GM23338 (cell line): ENCODE measurements around the gene ZIC5. TPM values are rescaled to one million over a fixed set of nuclear protein-coding genes. Genes with fewer than 3 reads are reported as not detected.

Experiments used
- POLR2AphosphoS5 ChIP-seq: IDR thresholded peaks from 2 replicates; pipeline ENCODE4 v1.6.1; 2016; ENCODE audit warnings: antibody characterized with exemption, low read depth
- polyA plus RNA-seq: library from polyadenylated mRNA; unstranded; fragments of >200 nt; fragmentation: Nextera tagmentation; extraction: Ambion mirVana; gene quantifications from 2 replicates; pipeline ENCODE4 v1.2.1, GENCODE V29; 2016
- total RNA-seq: library from RNA; depleted of rRNA; stranded (reverse); fragments of >200 nt; shearing (Covaris generic); gene quantifications from 2 replicates; pipeline ENCODE4 v1.2.3, GENCODE V29; 2014
- TF ChIP-seq, protein P1 (sequence below): fragments of 250-450 bp; sonication (Bioruptor Pico); IDR thresholded peaks from 2 replicates; pipeline ENCODE4 v1.5.0; 2020; ENCODE audit warnings: mild to moderate bottlenecking, moderate library complexity
- TF ChIP-seq, protein P2 (sequence below), 2 experiments: fragments of 200-600 bp in 1 of 2; sonication (generic) in 1 of 2; conservative IDR thresholded peaks; 2 replicates each; pipeline versions ENCODE4 v1.5.1 to v1.6.1; 2016 to 2017; ENCODE audit warnings: antibody characterized with exemption in 2 of 2, low read depth in 2 of 2, mild to moderate bottlenecking in 2 of 2, moderate library complexity in 1 of 2
- TF ChIP-seq, protein P3 (sequence below): IDR thresholded peaks from one replicate; pipeline ENCODE4 v1.6.1; 2018; ENCODE audit warnings: antibody characterized with exemption; ENCODE audit not compliant: unreplicated experiment

The ZIC5 gene
- total and polyA plus RNA-seq, 2 experiments from 2014 or later = 14.1 to 28.0 TPM

DNA sequence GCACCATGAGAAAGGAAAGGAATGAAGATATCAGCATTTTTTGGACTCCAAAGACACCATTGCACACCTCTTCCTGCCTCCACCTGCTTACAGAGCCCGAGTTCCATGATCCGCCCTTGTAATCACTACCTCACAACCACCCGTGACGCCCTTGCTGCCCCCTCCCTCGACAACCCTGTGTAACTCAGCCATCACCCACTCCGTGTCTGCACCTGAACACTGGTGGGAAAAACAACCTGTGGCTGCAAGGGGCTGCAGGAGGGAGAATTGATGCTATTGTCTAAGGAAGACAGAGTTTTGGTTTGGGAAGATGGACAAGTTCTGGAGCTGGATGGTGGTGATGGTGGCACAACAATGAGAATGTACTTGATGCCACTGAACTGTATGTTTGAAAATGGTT is 27.0 kb downstream of the ZIC5 start (continued):
- TF ChIP-seq, protein P1, sequence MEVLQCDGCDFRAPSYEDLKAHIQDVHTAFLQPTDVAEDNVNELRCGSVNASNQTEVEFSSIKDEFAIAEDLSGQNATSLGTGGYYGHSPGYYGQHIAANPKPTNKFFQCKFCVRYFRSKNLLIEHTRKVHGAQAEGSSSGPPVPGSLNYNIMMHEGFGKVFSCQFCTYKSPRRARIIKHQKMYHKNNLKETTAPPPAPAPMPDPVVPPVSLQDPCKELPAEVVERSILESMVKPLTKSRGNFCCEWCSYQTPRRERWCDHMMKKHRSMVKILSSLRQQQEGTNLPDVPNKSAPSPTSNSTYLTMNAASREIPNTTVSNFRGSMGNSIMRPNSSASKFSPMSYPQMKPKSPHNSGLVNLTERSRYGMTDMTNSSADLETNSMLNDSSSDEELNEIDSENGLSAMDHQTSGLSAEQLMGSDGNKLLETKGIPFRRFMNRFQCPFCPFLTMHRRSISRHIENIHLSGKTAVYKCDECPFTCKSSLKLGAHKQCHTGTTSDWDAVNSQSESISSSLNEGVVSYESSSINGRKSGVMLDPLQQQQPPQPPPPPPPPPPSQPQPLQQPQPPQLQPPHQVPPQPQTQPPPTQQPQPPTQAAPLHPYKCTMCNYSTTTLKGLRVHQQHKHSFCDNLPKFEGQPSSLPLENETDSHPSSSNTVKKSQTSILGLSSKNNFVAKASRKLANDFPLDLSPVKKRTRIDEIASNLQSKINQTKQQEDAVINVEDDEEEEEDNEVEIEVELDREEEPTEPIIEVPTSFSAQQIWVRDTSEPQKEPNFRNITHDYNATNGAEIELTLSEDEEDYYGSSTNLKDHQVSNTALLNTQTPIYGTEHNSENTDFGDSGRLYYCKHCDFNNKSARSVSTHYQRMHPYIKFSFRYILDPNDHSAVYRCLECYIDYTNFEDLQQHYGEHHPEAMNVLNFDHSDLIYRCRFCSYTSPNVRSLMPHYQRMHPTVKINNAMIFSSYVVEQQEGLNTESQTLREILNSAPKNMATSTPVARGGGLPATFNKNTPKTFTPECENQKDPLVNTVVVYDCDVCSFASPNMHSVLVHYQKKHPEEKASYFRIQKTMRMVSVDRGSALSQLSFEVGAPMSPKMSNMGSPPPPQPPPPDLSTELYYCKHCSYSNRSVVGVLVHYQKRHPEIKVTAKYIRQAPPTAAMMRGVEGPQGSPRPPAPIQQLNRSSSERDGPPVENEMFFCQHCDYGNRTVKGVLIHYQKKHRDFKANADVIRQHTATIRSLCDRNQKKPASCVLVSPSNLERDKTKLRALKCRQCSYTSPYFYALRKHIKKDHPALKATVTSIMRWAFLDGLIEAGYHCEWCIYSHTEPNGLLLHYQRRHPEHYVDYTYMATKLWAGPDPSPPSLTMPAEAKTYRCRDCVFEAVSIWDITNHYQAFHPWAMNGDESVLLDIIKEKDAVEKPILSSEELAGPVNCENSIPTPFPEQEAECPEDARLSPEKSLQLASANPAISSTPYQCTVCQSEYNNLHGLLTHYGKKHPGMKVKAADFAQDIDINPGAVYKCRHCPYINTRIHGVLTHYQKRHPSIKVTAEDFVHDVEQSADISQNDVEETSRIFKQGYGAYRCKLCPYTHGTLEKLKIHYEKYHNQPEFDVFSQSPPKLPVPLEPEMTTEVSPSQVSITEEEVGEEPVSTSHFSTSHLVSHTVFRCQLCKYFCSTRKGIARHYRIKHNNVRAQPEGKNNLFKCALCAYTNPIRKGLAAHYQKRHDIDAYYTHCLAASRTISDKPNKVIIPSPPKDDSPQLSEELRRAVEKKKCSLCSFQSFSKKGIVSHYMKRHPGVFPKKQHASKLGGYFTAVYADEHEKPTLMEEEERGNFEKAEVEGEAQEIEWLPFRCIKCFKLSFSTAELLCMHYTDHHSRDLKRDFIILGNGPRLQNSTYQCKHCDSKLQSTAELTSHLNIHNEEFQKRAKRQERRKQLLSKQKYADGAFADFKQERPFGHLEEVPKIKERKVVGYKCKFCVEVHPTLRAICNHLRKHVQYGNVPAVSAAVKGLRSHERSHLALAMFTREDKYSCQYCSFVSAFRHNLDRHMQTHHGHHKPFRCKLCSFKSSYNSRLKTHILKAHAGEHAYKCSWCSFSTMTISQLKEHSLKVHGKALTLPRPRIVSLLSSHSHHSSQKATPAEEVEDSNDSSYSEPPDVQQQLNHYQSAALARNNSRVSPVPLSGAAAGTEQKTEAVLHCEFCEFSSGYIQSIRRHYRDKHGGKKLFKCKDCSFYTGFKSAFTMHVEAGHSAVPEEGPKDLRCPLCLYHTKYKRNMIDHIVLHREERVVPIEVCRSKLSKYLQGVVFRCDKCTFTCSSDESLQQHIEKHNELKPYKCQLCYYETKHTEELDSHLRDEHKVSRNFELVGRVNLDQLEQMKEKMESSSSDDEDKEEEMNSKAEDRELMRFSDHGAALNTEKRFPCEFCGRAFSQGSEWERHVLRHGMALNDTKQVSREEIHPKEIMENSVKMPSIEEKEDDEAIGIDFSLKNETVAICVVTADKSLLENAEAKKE (CRISPR knock-in tag) = no peak
- TF ChIP-seq, protein P2, sequence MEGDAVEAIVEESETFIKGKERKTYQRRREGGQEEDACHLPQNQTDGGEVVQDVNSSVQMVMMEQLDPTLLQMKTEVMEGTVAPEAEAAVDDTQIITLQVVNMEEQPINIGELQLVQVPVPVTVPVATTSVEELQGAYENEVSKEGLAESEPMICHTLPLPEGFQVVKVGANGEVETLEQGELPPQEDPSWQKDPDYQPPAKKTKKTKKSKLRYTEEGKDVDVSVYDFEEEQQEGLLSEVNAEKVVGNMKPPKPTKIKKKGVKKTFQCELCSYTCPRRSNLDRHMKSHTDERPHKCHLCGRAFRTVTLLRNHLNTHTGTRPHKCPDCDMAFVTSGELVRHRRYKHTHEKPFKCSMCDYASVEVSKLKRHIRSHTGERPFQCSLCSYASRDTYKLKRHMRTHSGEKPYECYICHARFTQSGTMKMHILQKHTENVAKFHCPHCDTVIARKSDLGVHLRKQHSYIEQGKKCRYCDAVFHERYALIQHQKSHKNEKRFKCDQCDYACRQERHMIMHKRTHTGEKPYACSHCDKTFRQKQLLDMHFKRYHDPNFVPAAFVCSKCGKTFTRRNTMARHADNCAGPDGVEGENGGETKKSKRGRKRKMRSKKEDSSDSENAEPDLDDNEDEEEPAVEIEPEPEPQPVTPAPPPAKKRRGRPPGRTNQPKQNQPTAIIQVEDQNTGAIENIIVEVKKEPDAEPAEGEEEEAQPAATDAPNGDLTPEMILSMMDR (conservative IDR thresholded peaks at IDR 0.05; ENCODE audit: low read depth in 2 of 2) = no peak
- TF ChIP-seq, protein P3, sequence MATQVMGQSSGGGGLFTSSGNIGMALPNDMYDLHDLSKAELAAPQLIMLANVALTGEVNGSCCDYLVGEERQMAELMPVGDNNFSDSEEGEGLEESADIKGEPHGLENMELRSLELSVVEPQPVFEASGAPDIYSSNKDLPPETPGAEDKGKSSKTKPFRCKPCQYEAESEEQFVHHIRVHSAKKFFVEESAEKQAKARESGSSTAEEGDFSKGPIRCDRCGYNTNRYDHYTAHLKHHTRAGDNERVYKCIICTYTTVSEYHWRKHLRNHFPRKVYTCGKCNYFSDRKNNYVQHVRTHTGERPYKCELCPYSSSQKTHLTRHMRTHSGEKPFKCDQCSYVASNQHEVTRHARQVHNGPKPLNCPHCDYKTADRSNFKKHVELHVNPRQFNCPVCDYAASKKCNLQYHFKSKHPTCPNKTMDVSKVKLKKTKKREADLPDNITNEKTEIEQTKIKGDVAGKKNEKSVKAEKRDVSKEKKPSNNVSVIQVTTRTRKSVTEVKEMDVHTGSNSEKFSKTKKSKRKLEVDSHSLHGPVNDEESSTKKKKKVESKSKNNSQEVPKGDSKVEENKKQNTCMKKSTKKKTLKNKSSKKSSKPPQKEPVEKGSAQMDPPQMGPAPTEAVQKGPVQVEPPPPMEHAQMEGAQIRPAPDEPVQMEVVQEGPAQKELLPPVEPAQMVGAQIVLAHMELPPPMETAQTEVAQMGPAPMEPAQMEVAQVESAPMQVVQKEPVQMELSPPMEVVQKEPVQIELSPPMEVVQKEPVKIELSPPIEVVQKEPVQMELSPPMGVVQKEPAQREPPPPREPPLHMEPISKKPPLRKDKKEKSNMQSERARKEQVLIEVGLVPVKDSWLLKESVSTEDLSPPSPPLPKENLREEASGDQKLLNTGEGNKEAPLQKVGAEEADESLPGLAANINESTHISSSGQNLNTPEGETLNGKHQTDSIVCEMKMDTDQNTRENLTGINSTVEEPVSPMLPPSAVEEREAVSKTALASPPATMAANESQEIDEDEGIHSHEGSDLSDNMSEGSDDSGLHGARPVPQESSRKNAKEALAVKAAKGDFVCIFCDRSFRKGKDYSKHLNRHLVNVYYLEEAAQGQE = no peak
- no peak for TF ChIP-seq POLR2AphosphoS5
